K562 (cell line): ENCODE results near the gene SESN3.

Source experiments
- ARHGAP35 ChIP-seq: fragments of 450-650 bp; IDR thresholded peaks from 2 replicates; pipeline ENCODE4 v1.6.1; 2018; ENCODE audit not compliant: partially characterized antibody
- CREB1 ChIP-seq, 2 experiments: sonication (generic) in 1 of 2; formaldehyde crosslinking in 1 of 2; IDR thresholded peaks; 2 replicates each; pipeline versions ENCODE4 v1.6.1 to v1.8.0; 2012 to 2022; ENCODE audit warnings: inconsistent platforms in 1 of 2, mild to moderate bottlenecking in 1 of 2, missing genetic modification reagents in 1 of 2, moderate library complexity in 1 of 2
- EZH2 ChIP-seq: IDR thresholded peaks from 2 replicates; pipeline ENCODE4 v1.6.1; 2012; ENCODE audit warnings: low read depth, mild to moderate bottlenecking, inconsistent platforms, low read length, borderline replicate concordance
- GATAD2A ChIP-seq: fragments of 450-650 bp; IDR thresholded peaks from 2 replicates; pipeline ENCODE4 v1.6.1; 2017
- HDAC6 ChIP-seq: IDR thresholded peaks from 2 replicates; pipeline ENCODE4 v1.6.1; 2012; ENCODE audit warnings: low read depth, mild to moderate bottlenecking, control low read depth, inconsistent platforms, low read length, moderate library complexity
- MYNN ChIP-seq, 2 experiments: sonication (generic); formaldehyde crosslinking in 1 of 2; IDR thresholded peaks; 2 replicates each; pipeline versions ENCODE4 v1.5.0 to v1.6.1; 2016 to 2020; ENCODE audit warnings: antibody characterized with exemption in 1 of 2, missing genetic modification reagents in 1 of 2
- SMAD2 ChIP-seq: fragments of 150-350 bp; IDR thresholded peaks from 2 replicates; pipeline ENCODE4 v1.6.1; 2014; ENCODE audit warnings: low read depth, mild to moderate bottlenecking, low read length
- ZNF280B ChIP-seq: fragments of 250-450 bp; sonication (Bioruptor Pico); IDR thresholded peaks from 2 replicates; pipeline ENCODE4 v1.5.1; 2021; ENCODE audit warnings: mild to moderate bottlenecking
- TF ChIP-seq, protein P1 (sequence below), 2 experiments: fragments of 450-650 bp in 1 of 2; sonication (generic) in 1 of 2; formaldehyde crosslinking; conservative IDR thresholded peaks; 2 replicates each; pipeline versions ENCODE4 v1.4.0 to v1.8.1; 2020 to 2022; ENCODE audit warnings: mild to moderate bottlenecking in 1 of 2, missing genetic modification reagents in 1 of 2

GRCh38 chr11:95148938-95149337 lies 82.1 kb downstream of the SESN3 start:
- TF ChIP-seq, protein P1, sequence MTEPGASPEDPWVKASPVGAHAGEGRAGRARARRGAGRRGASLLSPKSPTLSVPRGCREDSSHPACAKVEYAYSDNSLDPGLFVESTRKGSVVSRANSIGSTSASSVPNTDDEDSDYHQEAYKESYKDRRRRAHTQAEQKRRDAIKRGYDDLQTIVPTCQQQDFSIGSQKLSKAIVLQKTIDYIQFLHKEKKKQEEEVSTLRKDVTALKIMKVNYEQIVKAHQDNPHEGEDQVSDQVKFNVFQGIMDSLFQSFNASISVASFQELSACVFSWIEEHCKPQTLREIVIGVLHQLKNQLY (CRISPR knock-in tag; conservative IDR thresholded peaks at IDR 0.05) = no peak
- no peak for TF ChIP-seq EZH2
- no peak for TF ChIP-seq ARHGAP35
- no peak for TF ChIP-seq HDAC6
- TF ChIP-seq GATAD2A = no peak
- TF ChIP-seq ZNF280B (CRISPR knock-in tag) = no peak
- no peak for TF ChIP-seq CREB1 (IDR thresholded peaks at IDR 0.05)
- no peak for TF ChIP-seq CREB1 (CRISPR knock-in tag; IDR thresholded peaks at IDR 0.05)
- no peak for TF ChIP-seq MYNN (IDR thresholded peaks at IDR 0.05)
- no peak for TF ChIP-seq MYNN (CRISPR knock-in tag; IDR thresholded peaks at IDR 0.05)
- TF ChIP-seq SMAD2 = no peak
